ENCODE results near the gene CDH13. TPM values are rescaled to one million over a fixed set of nuclear protein-coding genes. Genes with fewer than 3 reads are reported as not detected.

Gene CDH13
- total RNA-seq, 1 donor from 2014 or later: 2.3 TPM

DNA sequence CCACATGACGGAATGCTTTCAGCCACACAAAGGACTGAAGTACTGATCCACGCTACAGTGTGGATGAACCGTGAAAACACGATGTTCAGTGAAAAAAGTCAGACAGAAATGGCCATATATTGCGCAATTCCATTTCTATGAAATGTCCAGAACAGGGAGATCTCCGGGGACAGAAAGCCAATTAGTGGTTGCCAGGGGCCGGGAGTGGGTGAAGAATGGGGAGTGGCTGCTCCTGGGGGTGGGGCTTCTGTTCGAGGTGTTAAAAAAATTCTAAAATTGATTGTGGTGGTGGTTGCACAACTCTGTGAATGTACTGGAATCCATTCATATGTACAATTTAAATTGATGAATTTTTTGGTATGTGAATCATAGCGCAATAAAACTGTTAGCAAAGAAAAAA is 1026.2 kb downstream of the CDH13 start:
- TF ChIP-seq, protein P1, sequence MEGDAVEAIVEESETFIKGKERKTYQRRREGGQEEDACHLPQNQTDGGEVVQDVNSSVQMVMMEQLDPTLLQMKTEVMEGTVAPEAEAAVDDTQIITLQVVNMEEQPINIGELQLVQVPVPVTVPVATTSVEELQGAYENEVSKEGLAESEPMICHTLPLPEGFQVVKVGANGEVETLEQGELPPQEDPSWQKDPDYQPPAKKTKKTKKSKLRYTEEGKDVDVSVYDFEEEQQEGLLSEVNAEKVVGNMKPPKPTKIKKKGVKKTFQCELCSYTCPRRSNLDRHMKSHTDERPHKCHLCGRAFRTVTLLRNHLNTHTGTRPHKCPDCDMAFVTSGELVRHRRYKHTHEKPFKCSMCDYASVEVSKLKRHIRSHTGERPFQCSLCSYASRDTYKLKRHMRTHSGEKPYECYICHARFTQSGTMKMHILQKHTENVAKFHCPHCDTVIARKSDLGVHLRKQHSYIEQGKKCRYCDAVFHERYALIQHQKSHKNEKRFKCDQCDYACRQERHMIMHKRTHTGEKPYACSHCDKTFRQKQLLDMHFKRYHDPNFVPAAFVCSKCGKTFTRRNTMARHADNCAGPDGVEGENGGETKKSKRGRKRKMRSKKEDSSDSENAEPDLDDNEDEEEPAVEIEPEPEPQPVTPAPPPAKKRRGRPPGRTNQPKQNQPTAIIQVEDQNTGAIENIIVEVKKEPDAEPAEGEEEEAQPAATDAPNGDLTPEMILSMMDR (IDR thresholded peaks at IDR 0.05; ENCODE audit: unreplicated experiment): no peak
- no peaks in the 10 kb centered on the region for H3K9me3 Mint-ChIP-seq (ENCODE audit: unreplicated experiment)
- no peaks in the 10 kb centered on the region for H3K4me1 Mint-ChIP-seq (ENCODE audit: unreplicated experiment)
- no peaks in the 10 kb centered on the region for H3K36me3 Mint-ChIP-seq (ENCODE audit: low read depth, unreplicated experiment)
- no peaks in the 10 kb centered on the region for H3K27me3 Mint-ChIP-seq (ENCODE audit: unreplicated experiment)
- no peak overlapping the region for H3K27ac Mint-ChIP-seq (ENCODE audit: unreplicated experiment)
- no peak overlapping the region for H3K4me3 Mint-ChIP-seq (ENCODE audit: unreplicated experiment)
- DNase-seq (ENCODE audit: low spot score): no peak

DNA sequence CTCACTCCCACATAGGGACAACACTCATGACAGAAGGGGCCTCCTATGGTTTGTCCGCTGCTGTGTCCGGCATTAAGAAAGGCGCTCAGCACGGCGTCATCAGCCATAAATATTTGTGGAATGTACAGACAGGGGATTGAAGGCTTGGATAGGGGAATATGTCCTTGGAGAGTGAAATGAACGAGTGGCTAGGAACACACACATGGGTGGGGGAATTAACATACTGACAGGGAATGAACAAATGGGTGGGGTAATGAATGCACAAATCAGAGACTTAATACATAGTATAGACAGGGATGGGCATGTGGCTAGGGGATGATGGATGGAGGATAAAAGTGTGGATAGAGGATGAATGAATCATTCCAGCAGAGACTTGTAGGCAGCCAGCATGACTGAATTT is 1027.0 kb downstream of the CDH13 start:
- H3K4me3 Mint-ChIP-seq (ENCODE audit: unreplicated experiment): no peak overlapping the region
- H3K36me3 Mint-ChIP-seq (ENCODE audit: low read depth, unreplicated experiment): no peaks in the 10 kb centered on the region
- no peak overlapping the region for H3K27ac Mint-ChIP-seq (ENCODE audit: unreplicated experiment)
- H3K27me3 Mint-ChIP-seq (ENCODE audit: unreplicated experiment): no peaks in the 10 kb centered on the region
- TF ChIP-seq, protein P1 (IDR thresholded peaks at IDR 0.05; ENCODE audit: unreplicated experiment): no peak
- no peaks in the 10 kb centered on the region for H3K9me3 Mint-ChIP-seq (ENCODE audit: unreplicated experiment)
- no peak for DNase-seq (ENCODE audit: low spot score)
- H3K4me1 Mint-ChIP-seq (ENCODE audit: unreplicated experiment): no peaks in the 10 kb centered on the region

DNA sequence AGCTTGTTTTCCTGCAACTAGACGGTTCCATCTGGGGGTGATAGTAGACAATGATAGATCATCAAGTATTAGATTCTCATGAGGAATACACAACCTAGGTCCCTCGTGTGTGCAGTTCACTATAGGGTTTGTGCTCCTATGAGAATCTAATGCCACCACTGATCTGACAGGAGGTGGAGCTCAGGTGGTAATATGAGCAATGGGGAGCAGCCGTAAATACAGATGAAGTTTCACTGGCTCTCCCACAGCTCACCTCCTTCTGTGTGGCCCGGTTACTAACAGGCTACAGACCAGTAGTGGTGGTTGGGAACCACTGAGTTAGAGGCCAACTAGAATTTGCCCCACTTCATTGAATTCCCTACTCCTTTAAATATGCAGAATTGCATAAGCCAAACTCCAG is 1033.5 kb downstream of the CDH13 start:
- Mint-ChIP-seq H3K27me3 (ENCODE audit: unreplicated experiment) (no peaks in the 10 kb centered on the region), H3K27ac (ENCODE audit: unreplicated experiment) (no peak overlapping the region), H3K9me3 (ENCODE audit: unreplicated experiment) (peaks cover 4% of the 10 kb centered on the region), H3K36me3 (ENCODE audit: low read depth, unreplicated experiment) (no peaks in the 10 kb centered on the region), H3K4me1 (ENCODE audit: unreplicated experiment) (no peaks in the 10 kb centered on the region), H3K4me3 (ENCODE audit: unreplicated experiment) (no peak overlapping the region)
- DNase-seq (ENCODE audit: low spot score): no peak
- TF ChIP-seq, protein P1 (IDR thresholded peaks at IDR 0.05; ENCODE audit: unreplicated experiment): no peak

DNA sequence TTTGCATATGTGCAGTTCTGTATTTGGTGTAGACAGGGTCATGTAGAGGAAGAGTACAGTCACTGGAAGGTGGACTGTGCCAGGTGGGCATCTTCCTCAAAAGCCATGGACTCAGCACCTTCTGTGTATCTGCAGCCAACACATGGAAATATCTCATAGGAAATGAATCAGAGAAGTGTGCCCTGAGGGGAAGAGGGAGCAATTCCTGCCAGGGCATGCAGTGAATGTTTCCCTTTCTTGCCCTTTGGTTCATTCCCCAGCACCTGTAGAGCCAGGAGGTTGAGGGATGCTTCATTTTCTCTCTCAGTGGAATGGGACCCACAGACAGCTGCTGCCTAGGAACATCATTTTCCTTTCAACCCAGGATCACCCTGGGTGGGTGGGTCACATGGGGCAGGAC is 1034.9 kb downstream of the CDH13 start:
- Mint-ChIP-seq H3K4me3 (ENCODE audit: unreplicated experiment) (no peak overlapping the region), H3K9me3 (ENCODE audit: unreplicated experiment) (peaks cover 5% of the 10 kb centered on the region), H3K36me3 (ENCODE audit: low read depth, unreplicated experiment) (no peaks in the 10 kb centered on the region), H3K27me3 (ENCODE audit: unreplicated experiment) (peaks cover under 1% of the 10 kb centered on the region), H3K4me1 (ENCODE audit: unreplicated experiment) (no peaks in the 10 kb centered on the region), H3K27ac (ENCODE audit: unreplicated experiment) (no peak overlapping the region)
- DNase-seq (ENCODE audit: low spot score): no peak
- TF ChIP-seq, protein P1 (IDR thresholded peaks at IDR 0.05; ENCODE audit: unreplicated experiment): no peak

DNA sequence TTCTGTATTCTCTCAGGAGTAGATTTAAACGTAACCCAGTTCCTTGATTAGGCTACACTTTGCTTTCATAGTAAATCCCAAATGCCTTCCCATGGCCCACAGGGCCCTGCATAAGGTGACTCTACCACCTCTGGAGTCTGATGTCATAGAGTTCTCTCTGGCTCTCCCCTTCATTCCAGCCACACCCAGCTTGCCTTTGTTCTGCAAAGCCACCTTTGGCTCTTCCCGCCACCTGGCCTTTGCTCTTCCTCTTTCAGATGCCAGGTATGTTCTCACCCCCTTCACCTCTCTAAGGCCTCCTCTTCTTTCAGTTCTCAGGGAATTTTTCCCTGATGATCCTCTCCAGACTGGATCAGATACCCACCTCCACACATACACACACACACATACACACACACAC is 1039.7 kb downstream of the CDH13 start:
- H3K27me3 Mint-ChIP-seq (ENCODE audit: unreplicated experiment): peaks cover 3% of the 10 kb centered on the region
- H3K4me3 Mint-ChIP-seq (ENCODE audit: unreplicated experiment): no peak overlapping the region
- peaks cover 4% of the 10 kb centered on the region for H3K36me3 Mint-ChIP-seq (ENCODE audit: low read depth, unreplicated experiment)
- H3K4me1 Mint-ChIP-seq (ENCODE audit: unreplicated experiment): no peaks in the 10 kb centered on the region
- no peak for DNase-seq (ENCODE audit: low spot score)
- no peak overlapping the region for H3K27ac Mint-ChIP-seq (ENCODE audit: unreplicated experiment)
- peaks cover 7% of the 10 kb centered on the region for H3K9me3 Mint-ChIP-seq (ENCODE audit: unreplicated experiment)
- TF ChIP-seq, protein P1 (IDR thresholded peaks at IDR 0.05; ENCODE audit: unreplicated experiment): no peak

All from endothelial cell (in vitro differentiated cells).